NK-92 (cell line): ENCODE measurements around the gene CCDC78.

Source experiments
- DNase-seq: peaks from one replicate; lab custom pipeline; 2025; ENCODE audit not compliant: unreplicated experiment; lab: John Stamatoyannopoulos, UW

Gene CCDC78

GRCh38 chr16:726438-727290 lies at the start of gene CCDC78, which contains the start of gene HAGHL:
Gene CCDC78, minus strand, starts transcription at chr16:726443. Its CDS starts 76 bp downstream, at chr16:726367.
Gene HAGHL, plus strand, starts transcription at chr16:727106. Its CDS starts 404 bp downstream, at chr16:727510.
- DNase-seq = no peak

- no peak for DNase-seq
Observed at GRCh38 chr16:775236-775796, 49.1 kb upstream of the CCDC78 start.

DNA sequence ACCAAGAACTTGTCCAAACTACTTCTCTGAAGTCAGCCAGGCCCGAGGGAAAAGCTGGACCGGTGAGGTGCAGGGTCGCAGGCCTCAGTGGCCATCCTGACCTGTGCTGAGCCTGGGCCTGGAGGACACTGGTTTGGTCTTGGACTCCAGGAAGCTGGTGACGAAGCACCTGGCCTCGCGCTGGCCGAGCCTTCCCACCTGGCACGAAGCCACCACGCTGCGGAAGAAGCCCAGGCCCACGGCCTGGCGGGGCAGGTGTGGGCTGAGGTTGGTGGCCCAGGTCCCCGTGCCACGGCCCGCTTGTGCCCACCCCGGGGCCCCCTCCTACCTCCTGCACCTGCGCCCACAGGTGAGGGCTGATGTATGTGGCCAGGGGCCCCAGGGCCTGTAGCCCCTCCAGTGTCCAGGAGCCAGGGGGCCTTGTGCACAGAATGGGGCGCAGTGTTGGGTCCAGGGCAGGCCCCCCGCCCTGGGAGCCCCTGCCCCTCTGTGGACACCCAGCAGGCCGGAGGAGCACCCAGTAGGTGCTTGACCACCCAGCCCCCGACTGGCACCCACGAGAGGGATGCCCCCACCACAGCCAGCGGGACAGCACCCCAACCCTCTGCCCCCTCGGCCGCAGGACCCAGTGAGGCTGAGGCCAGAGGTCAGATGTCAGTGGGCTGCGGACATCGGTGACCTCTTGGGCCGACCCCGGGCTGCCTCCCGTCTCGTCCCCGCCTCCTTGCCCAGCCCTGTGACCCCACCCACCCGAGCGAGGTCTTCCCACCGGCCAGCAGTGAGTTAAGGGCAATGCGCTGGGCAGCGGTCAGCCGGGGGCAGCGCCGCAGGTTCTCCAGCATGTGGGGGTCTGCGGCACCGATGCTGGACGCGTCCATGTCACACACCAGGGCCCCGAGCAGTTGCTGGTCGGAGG lies 48.1 kb upstream of the CCDC78 start:
- DNase-seq = no peak

- DNase-seq = no peak
Observed at GRCh38 chr16:772959-773358, 46.7 kb upstream of the CCDC78 start.

GRCh38 chr16:770411-770810 lies 44.2 kb upstream of the CCDC78 start:
- no peak for DNase-seq

- DNase-seq = no peak
Observed at GRCh38 chr16:769934-770333, 43.7 kb upstream of the CCDC78 start.

- no peak for DNase-seq
Observed at GRCh38 chr16:769184-769784, 43.0 kb upstream of the CCDC78 start.

DNA sequence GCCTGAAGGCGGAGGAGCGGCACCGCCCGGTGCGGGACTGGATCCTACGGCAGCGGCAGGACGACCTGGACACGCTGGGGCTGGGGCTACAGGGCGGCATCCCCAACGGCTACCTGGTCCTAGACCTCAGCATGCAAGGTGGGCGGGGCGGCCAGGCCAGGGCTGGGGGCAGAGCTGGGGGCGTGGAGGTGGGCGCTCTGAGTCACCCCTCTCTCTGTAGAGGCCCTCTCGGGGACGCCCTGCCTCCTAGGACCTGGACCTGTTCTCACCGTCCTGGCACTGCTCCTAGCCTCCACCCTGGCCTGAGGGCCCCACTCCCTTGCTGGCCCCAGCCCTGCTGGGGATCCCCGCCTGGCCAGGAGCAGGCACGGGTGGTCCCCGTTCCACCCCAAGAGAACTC lies 42.2 kb upstream of the CCDC78 start:
- no peak for DNase-seq

DNA sequence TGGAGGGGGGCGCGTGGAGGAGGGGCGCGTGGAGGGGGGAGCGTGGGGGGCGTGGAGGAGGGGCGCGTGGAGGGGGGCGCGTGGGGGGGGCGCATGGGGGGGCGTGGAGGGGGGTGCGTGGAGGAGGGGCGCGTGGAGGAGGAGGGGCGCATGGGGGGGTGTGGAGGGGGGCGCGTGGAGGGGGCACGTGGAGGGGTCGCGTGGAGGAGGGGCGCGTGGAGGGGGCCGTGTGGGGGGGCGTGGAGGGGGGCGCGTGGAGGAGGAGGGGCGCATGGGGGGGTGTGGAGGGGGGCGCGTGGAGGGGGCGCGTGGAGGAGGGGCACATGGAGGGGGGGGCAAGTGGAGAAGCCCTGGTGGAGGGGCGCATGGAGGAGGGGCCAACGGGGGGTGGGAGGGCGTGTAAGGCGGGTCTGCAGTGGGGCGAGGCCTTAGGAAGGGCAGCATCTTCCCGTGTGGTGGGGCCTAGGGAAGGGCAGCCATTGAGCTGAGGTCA lies 41.5 kb upstream of the CCDC78 start:
- DNase-seq = no peak

GRCh38 chr16:766820-767640 lies 40.8 kb upstream of the CCDC78 start:
- DNase-seq = no peak

DNA sequence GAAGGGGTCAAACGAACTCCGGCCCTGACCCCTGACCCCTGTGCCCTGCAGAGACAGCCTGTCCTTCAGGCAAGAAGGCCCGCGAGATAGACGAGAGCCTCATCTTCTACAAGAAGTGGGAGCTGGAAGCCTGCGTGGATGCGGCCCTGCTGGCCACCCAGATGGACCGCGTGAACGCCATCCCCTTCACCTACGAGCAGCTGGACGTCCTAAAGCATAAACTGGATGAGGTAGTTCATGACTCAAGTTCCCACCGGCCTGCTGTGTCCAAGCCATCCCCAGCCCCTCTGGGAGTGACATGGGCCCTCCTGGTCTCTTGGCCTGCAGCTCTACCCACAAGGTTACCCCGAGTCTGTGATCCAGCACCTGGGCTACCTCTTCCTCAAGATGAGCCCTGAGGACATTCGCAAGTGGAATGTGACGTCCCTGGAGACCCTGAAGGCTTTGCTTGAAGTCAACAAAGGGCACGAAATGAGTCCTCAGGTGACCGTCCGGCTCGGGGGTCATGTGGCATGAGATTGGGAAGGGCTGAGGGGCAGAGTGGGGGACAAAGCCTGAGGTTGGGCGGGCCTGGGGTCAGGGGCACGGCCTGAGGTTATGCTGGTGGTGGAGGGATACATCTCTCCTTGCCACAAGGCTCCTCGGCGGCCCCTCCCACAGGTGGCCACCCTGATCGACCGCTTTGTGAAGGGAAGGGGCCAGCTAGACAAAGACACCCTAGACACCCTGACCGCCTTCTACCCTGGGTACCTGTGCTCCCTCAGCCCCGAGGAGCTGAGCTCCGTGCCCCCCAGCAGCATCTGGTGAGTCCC lies 40.0 kb upstream of the CCDC78 start:
- DNase-seq = no peak

GRCh38 chr16:765488-765865 lies 39.2 kb upstream of the CCDC78 start:
- DNase-seq = no peak

DNA sequence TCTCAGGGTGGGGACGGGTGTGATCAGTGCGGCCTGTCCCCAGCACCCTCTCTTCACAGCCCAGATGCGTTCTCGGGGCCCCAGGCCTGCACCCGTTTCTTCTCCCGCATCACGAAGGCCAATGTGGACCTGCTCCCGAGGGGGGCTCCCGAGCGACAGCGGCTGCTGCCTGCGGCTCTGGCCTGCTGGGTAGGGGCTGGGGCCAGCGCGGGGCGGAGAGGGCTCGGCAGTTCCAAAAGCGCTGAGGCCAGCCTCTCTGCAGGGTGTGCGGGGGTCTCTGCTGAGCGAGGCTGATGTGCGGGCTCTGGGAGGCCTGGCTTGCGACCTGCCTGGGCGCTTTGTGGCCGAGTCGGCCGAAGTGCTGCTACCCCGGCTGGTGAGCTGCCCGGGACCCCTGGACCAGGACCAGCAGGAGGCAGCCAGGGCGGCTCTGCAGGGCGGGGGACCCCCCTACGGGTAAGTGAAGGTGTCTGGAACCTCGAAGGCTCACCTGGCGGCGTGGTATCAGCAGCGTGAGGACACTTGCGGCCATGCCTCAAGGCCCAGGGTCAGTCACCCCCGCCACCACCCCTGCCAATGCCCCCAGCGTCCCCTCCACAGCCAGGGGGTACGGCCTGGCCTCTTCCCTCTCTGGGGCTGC lies 38.7 kb upstream of the CCDC78 start:
- no peak for DNase-seq

DNA sequence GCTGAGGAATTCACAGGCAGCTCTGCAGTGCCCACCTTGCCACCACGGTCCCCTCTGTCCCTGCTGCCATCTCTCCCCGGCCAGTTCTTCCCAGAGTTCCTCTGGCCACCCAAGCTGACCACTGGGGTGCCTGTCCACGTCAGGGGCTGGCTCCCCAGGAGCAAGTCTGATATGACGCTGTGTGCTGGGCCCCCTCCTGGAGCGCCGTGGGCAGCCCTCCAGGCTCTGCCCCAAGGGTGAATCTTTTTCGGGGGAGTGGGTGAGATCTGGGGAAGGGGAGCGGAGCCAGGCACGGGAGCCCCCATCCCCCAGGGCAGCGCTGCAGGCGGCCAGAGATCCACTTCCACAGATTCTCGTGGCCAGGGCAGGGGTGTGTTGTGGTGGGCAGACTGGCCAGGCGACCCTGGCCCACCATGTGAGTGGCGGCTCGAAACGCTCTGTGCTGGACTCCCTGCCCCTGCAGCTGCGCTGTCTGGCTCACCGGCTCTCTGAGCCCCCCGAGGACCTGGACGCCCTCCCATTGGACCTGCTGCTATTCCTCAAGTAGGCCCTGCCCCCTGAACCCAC lies 38.0 kb upstream of the CCDC78 start:
- DNase-seq = no peak

- DNase-seq = no peak
Observed at GRCh38 chr16:763369-764183, 37.3 kb upstream of the CCDC78 start.

- no peak for DNase-seq
Observed at GRCh38 chr16:762595-763268, 36.5 kb upstream of the CCDC78 start.
